ENCODE measurements around the gene ZNF292. TPM values are rescaled to one million over a fixed set of nuclear protein-coding genes. Genes with fewer than 3 reads are reported as not detected.
A peak's percentile ranks its signal among the peaks of the same experiment; 100 is the strongest.
"Not testable (repeated sequence)": the region's sequence is repeated elsewhere in the genome, so short reads cannot be mapped to it uniquely, and the experiment has no call there.

The ZNF292 gene
- total RNA-seq, result 134 TPM

DNA sequence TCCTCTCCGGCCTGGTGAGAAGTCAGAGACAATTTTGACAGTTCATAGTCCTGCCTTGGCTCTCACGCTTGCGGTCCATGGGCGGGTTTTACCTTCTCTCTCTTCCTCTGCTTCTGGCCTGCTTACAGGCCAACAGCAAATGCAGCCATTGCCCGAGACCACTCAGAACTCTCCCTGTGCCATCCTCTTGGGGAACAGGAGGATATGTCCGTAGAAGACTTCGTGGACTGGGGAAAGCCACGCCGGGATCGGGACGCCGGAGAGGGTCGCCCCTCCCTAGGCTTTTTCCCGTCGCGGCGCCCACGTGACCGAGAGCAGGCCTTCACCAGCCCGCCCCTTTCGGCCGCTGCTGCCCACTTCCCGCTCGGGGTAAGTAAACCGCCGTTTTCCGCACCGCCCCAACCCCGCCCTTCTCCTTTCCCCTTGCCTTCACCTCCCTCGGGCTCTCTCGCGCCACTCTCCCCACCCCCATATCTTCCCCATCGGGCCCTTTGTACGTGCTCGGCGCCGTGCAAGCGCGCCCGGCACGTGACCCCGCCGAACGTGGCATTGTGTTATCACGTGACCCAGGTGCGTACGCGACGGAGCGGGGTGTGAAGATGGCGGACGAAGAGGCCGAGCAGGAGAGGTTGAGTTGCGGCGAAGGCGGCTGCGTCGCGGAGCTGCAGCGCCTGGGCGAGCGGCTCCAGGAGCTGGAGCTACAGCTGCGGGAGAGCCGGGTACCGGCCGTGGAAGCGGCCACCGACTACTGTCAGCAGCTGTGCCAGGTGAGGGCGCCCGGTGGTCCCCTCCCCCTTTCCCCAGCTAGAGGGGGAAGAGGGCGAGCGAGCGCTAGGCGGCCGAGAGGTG lies at the start of gene ZNF292:
TSS of gene ZNF292 (plus strand) at position 573 of the 849 bp plus-strand sequence. CDS start at position 600, 27 bp downstream.
- Histone ChIP-seq H3K4me3 (ENCODE audit: low read length) (peak within 1 kb of the TSS; percentile 64), H3K27me3 (ENCODE audit: insufficient read depth, low read length) (no peaks in the 10 kb centered on the region), H3K4me1 (ENCODE audit: insufficient read depth, low read length) (peaks cover 42% of the 10 kb centered on the region), H3K9me3 (ENCODE audit: low read depth, low read length) (no peaks in the 10 kb centered on the region)

DNA sequence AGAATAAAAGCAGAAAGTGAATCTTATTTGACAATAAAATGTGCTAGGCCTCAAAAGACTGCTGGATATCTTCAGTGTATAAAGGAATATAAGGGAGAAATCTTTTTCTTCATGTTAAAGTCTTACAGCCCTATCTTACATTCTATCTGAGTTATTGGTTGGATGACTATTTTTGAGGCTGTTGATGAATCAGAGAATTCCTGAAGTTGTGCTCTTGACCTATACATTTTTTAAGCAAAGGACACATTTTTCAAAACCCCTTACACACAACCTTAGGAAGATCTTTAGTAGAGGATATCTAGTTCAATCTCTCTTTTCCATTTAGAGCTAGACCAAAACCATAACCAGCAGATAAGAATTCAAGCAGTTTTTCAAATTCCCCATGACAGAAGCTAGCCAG lies 49.5 kb upstream of the ZNF292 start:
- no peaks in the 10 kb centered on the region for H3K9me3 ChIP-seq (ENCODE audit: low read depth, low read length)
- no peaks in the 10 kb centered on the region for H3K27me3 ChIP-seq (ENCODE audit: insufficient read depth, low read length)
- H3K4me1 ChIP-seq (ENCODE audit: insufficient read depth, low read length), result peaks cover 7% of the 10 kb centered on the region
- H3K4me3 ChIP-seq (ENCODE audit: low read length), result no peak overlapping the region

DNA sequence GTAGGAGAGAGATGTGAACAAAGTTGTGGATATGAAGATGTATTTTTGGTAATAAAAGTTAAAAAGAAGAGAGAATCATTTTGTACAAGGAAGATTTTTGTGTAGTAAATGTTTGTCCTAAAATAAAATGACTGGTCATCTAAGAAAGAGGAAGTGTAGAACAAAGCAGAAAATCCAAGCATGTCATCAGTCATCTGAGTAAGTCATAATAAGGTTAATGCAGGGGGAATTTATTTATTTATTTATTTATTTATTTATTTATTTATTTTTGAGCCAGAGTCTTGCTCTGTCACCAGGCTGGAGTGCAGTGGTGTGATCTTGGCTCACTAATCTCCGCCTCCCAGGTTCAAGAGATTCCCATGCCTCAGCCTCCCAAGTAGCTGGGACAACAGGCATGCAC lies 44.7 kb upstream of the ZNF292 start:
- no peaks in the 10 kb centered on the region for H3K4me1 ChIP-seq (ENCODE audit: insufficient read depth, low read length)
- no peak overlapping the region for H3K4me3 ChIP-seq (ENCODE audit: low read length)
- no peaks in the 10 kb centered on the region for H3K9me3 ChIP-seq (ENCODE audit: low read depth, low read length)
- no peaks in the 10 kb centered on the region for H3K27me3 ChIP-seq (ENCODE audit: insufficient read depth, low read length)

DNA sequence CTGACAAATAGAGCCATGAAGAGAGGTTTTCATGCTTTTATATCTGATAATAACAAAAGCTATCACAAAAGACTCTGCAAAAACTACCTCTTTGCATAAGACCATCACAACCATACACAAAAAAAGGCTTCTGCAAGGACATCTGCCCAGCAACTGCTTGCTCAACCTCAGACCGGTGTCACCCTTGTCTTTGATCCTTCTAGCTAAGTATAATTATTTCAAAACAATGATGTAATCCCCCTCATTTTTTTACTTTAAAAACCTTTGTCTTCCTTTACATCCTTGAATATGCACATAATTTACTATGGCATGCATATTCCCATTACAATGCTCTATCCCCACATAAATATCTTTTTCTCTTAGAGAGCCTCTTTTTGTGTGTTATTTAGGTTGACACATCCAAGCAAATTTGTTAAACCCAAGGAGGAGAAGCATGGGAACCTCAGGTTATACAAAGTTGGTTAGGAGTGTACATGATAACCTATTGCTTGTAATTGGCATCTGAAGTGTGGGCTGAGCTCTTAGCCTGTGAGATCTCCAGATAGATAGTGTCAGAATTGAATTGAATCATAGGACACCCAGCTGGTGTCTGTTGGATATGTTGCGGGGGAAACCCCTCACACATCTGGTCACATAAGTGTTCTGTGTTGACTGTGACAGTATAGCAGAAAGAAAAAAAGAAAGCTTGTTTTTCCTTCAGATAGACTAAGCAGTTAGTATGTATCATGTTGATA lies 39.8 kb upstream of the ZNF292 start:
- Histone ChIP-seq H3K27me3 (ENCODE audit: insufficient read depth, low read length) (no peaks in the 10 kb centered on the region), H3K4me1 (ENCODE audit: insufficient read depth, low read length) (no peaks in the 10 kb centered on the region), H3K9me3 (ENCODE audit: low read depth, low read length) (no peaks in the 10 kb centered on the region), H3K4me3 (ENCODE audit: low read length) (no peak overlapping the region)

DNA sequence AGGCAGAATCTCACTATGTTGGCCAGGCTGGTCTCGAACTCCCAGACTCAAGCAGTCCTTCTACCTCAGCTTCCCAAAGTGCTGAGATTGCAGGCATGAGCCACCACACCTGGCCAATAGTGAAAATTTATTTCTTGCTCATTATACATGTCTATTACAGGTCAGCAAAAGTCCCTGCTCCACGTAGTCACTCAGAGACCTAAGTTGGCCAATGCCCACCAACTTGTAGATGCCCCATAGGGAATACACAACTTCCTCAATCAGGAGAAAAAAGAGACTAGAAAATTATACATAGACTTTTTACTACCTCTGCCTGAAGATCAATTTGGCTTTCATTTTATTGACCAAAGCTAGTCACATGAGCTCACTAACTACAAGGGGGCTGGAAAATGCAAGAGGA lies 38.4 kb upstream of the ZNF292 start:
- peaks cover under 1% of the 10 kb centered on the region for H3K27me3 ChIP-seq (ENCODE audit: insufficient read depth, low read length)
- H3K4me3 ChIP-seq (ENCODE audit: low read length), result no peak overlapping the region
- no peaks in the 10 kb centered on the region for H3K9me3 ChIP-seq (ENCODE audit: low read depth, low read length)
- H3K4me1 ChIP-seq (ENCODE audit: insufficient read depth, low read length), result no peaks in the 10 kb centered on the region

DNA sequence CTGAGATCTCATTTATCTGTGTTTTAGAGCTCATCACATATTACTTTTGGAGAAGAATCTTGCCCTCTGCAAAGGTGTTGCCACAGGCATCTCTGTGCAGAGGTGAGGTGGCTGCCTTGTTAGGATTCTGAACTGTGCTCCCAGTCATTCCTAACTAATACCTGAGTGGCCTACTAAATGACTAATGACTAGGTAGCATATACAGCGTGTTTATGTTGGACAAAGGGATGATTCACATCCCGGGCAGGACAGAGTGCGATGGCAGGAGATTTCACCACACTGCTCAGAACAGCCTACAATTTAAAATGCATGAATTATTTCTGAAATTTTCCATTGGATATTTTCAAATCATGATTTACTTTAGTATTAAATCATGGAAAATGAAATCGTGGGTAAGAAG lies 37.3 kb upstream of the ZNF292 start:
- H3K4me1 ChIP-seq (ENCODE audit: insufficient read depth, low read length), result no peaks in the 10 kb centered on the region
- H3K27me3 ChIP-seq (ENCODE audit: insufficient read depth, low read length), result peaks cover 10% of the 10 kb centered on the region
- no peak overlapping the region for H3K4me3 ChIP-seq (ENCODE audit: low read length)
- H3K9me3 ChIP-seq (ENCODE audit: low read depth, low read length), result no peaks in the 10 kb centered on the region

DNA sequence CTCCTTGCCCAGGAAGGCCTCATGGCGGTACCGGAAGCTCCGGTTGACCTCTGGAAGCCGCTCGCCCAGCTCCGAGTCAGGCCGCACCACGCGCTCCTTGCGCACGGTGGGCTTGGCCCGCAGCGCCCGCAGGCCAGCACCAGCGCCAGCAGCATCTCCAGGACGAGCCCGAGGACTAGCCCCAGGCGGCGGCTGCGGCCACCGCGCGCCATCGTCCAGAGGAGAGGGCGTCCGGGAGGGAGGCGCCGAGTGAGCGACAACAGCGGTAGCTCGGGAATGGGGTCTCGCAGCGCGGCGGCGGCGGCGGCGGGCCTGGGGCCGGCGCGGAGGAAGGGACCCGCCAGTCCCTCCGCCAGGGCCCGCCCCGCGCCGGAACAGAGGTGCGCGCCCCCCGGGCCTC lies 32.9 kb upstream of the ZNF292 start:
- H3K4me1 ChIP-seq (ENCODE audit: insufficient read depth, low read length), result no peaks in the 10 kb centered on the region
- H3K27me3 ChIP-seq (ENCODE audit: insufficient read depth, low read length), result peaks cover 25% of the 10 kb centered on the region
- no peaks in the 10 kb centered on the region for H3K9me3 ChIP-seq (ENCODE audit: low read depth, low read length)
- H3K4me3 ChIP-seq (ENCODE audit: low read length), result no peak overlapping the region

DNA sequence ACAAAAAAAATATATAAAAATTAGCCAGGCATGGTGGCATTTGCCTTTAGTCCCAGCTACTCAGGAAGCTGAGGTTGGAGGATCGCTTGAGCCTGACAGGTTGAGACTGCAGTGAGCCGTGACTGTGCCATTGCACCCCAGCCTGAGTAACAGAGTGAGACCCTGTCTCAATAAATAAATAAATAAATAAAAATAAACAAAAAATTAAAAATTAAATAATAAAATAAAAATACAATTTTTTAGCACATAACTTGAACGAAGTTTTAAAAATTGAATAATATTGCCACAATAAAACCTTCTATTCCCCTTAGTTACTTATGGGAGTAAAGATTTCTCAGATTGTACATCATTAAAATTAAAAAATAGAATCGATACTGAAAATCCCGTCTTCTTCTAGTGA lies 31.3 kb upstream of the ZNF292 start:
- no peak overlapping the region for H3K4me3 ChIP-seq (ENCODE audit: low read length)
- no peaks in the 10 kb centered on the region for H3K4me1 ChIP-seq (ENCODE audit: insufficient read depth, low read length)
- H3K9me3 ChIP-seq (ENCODE audit: low read depth, low read length), result no peaks in the 10 kb centered on the region
- H3K27me3 ChIP-seq (ENCODE audit: insufficient read depth, low read length), result peaks cover 25% of the 10 kb centered on the region

DNA sequence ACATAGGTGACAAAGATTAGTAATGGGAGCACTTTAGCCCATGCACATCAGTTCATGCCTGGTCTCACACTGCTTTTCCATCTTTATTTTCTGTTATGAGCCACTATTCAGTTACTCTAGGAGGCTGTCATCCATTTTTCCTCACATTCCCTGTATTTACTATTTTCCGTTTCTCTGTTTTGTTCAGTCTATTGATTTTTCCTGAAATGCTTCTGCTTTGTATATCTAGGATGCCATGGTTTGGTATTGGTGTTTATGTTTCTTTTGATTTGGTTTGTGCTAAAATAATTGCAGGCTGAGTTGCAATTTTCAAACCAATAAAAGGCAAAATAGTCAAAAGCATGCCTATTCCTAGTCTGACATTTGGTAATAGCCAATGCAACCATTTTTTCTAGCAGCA lies 28.9 kb upstream of the ZNF292 start:
- H3K4me1 ChIP-seq (ENCODE audit: insufficient read depth, low read length), result no peaks in the 10 kb centered on the region
- H3K9me3 ChIP-seq (ENCODE audit: low read depth, low read length), result no peaks in the 10 kb centered on the region
- H3K27me3 ChIP-seq (ENCODE audit: insufficient read depth, low read length), result peaks cover 25% of the 10 kb centered on the region
- no peak overlapping the region for H3K4me3 ChIP-seq (ENCODE audit: low read length)

DNA sequence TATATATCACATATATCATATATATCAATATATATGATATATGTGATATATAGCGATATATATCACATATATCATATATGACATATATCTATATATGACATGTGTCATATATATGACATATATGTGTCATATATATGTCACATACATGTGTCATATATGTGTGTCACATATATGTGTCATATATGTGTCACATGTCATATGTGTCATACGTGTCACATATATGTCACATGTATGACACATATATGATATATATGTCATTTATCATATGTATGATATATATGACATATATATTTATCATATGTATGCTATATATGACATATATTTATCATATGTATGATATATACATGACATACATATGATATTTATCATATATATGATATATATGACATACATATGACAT lies 27.6 kb upstream of the ZNF292 start:
- Histone ChIP-seq H3K27me3 (ENCODE audit: insufficient read depth, low read length) (peaks cover 18% of the 10 kb centered on the region), H3K9me3 (ENCODE audit: low read depth, low read length) (no peaks in the 10 kb centered on the region), H3K4me1 (ENCODE audit: insufficient read depth, low read length) (no peaks in the 10 kb centered on the region), H3K4me3 (ENCODE audit: low read length) (no peak overlapping the region)

DNA sequence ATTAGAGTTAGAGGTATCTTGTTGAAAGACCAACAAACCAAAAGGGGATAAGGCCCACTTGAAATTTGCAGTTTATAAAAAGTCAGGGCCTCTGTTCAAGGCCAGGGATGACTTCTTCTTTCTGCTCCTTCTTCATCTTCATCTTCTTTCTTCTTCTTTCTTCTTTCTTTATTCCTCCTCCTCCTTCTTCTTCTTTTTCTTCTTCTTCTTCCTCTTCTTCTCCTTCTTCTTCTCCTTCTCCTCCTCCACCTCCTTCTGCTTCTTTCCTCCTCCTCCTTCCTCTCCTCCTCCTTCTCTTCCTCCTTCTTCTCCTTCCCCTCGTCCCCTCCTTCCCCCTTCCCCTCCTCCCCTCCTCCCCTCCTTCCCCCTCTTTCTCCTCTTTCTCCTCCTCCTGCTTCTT lies 18.4 kb upstream of the ZNF292 start:
- H3K9me3 ChIP-seq (ENCODE audit: low read depth, low read length), result no peaks in the 10 kb centered on the region
- no peak overlapping the region for H3K4me3 ChIP-seq (ENCODE audit: low read length)
- no peaks in the 10 kb centered on the region for H3K4me1 ChIP-seq (ENCODE audit: insufficient read depth, low read length)
- no peaks in the 10 kb centered on the region for H3K27me3 ChIP-seq (ENCODE audit: insufficient read depth, low read length)

DNA sequence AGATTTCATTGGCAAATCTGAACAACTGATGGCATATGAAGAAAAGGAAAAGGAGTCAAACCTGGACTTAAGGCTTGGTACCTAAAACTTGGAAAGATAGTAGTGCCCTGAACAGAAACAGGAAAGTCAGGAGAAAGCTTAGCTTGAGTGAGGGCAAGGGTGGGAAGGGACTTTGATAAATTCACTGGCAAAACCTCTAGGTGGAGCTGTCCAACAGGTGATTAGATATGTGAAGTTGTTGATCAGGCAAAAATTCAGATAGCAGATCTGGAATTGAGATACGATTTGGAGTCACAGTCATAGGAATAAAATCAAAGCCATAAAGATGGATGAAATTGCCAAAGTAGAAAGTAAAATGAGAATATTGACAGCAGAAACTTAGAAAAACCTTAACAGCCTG lies 16.1 kb upstream of the ZNF292 start:
- H3K4me3 ChIP-seq (ENCODE audit: low read length), result no peak overlapping the region
- no peaks in the 10 kb centered on the region for H3K27me3 ChIP-seq (ENCODE audit: insufficient read depth, low read length)
- no peaks in the 10 kb centered on the region for H3K9me3 ChIP-seq (ENCODE audit: low read depth, low read length)
- no peaks in the 10 kb centered on the region for H3K4me1 ChIP-seq (ENCODE audit: insufficient read depth, low read length)

DNA sequence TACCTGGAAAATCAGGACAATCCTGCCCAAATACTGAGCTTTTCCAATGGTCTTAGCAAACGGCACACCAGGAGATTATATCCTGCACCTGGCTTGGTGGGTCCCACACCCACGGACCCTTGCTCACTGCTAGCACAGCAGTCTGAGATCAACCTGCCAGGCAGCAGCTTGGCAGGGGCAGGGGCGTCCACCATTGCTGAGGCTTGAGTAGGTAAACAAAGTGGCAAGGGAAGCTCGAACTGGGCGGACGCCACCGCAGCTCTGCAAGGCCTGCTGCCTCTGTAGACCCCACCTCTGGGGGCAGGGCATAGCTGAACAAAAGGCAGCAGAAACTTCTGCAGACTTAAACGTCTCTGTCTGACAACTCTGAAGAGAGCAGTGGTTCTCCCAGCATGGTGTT lies 15.4 kb upstream of the ZNF292 start:
- not testable (repeated sequence) for H3K4me3 ChIP-seq (ENCODE audit: low read length); H3K9me3 ChIP-seq (ENCODE audit: low read depth, low read length); H3K27me3 ChIP-seq (ENCODE audit: insufficient read depth, low read length); H3K4me1 ChIP-seq (ENCODE audit: insufficient read depth, low read length)

DNA sequence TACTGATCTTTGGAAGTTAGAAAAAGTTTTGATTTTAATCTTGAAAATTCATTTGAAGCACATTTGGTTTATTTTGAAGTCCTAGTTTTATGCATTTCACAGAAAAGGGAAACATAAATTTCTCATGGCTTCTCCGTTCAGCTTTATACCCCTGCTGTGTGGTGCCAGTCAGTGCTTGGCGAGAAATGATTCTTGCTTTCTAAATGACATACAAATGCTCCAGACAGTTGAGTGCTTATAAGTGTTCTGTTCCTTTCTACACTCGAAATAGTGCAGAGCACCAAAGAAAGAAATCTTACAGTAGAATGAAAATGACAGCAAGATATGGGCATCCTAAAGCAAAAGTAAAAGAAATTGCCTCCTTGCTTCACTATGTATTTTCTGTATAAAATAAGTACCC lies 9.0 kb upstream of the ZNF292 start:
- Histone ChIP-seq H3K4me3 (ENCODE audit: low read length) (no peak overlapping the region), H3K27me3 (ENCODE audit: insufficient read depth, low read length) (no peaks in the 10 kb centered on the region), H3K9me3 (ENCODE audit: low read depth, low read length) (no peaks in the 10 kb centered on the region), H3K4me1 (ENCODE audit: insufficient read depth, low read length) (peaks cover 2% of the 10 kb centered on the region)

DNA sequence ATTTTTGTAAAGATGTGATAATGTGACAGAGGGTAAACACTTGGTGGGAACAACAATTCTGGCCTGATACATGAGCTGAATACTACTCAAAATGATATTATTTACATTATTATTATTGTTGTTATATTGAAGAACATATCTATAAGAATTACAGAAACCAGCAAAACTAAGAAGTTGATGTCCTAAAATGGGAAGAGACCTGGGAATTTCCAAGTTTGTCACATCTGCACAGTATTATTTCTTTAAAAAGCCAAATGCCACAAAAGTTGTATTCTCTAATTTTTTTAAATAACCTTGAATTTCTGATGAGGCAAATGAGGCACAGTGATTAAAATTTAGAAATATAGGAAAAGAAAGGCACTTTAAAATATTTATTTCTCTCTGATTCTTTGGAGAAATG lies 5.0 kb upstream of the ZNF292 start:
- H3K4me1 ChIP-seq (ENCODE audit: insufficient read depth, low read length), result peaks cover 21% of the 10 kb centered on the region
- H3K4me3 ChIP-seq (ENCODE audit: low read length), result no peak overlapping the region
- H3K27me3 ChIP-seq (ENCODE audit: insufficient read depth, low read length), result no peaks in the 10 kb centered on the region
- no peaks in the 10 kb centered on the region for H3K9me3 ChIP-seq (ENCODE audit: low read depth, low read length)

DNA sequence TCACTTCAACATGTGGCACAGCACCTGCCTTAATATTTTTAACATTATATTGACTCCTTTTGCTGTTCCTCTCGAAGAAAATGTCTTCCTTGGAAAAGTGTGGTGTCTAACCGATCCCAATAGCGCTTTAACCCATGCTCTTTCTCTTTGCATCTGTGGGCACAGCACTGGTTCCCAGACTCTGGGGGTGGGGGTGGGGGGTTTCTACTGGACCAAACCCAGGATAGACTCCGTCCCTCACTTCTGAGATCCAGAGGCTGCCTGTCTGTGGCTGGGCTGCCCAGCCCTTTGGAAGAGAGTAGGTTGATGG lies 3.9 kb upstream of the ZNF292 start:
- Histone ChIP-seq H3K4me1 (ENCODE audit: insufficient read depth, low read length) (peaks cover 25% of the 10 kb centered on the region), H3K4me3 (ENCODE audit: low read length) (peak overlapping the region; percentile 44), H3K27me3 (ENCODE audit: insufficient read depth, low read length) (no peaks in the 10 kb centered on the region), H3K9me3 (ENCODE audit: low read depth, low read length) (no peaks in the 10 kb centered on the region)

Measured in mononuclear cell (primary cell).